ENCODE results near the gene BPIFA2. TPM values are rescaled to one million over a fixed set of nuclear protein-coding genes. Genes with fewer than 3 reads are reported as not detected.

Gene BPIFA2
- total and polyA plus RNA-seq, 2 of the 4 experiments (the other 2 are of a cell fraction) = not detected

- Histone ChIP-seq H3K4me1 (ENCODE audit: control insufficient read depth, insufficient read depth, low read length) (no peaks in the 10 kb centered on the region), H3K23ac (ENCODE audit: low read depth, low read length) (no peak overlapping the region), H2AK5ac (ENCODE audit: low read depth, low read length) (no peak overlapping the region), H3K79me1 (ENCODE audit: low read depth in 1 of 2, low read length in 2 of 2) (no peaks in the 10 kb centered on the region), H3K4me2 (ENCODE audit: low read depth, low read length) (no peak overlapping the region), H2AK9ac (replicated peaks; ENCODE audit: low read depth, low read length, poor library complexity) (no peak overlapping the region), H2BK20ac (ENCODE audit: low read depth, low read length) (no peak overlapping the region), H3K27me3 (ENCODE audit: control insufficient read depth, insufficient read depth, low read length) (no peaks in the 10 kb centered on the region), H3K56ac (ENCODE audit: extremely low read depth, insufficient read depth, low read length) (no peak overlapping the region), H2BK5ac (ENCODE audit: low read depth, low read length, poor library complexity, severe bottlenecking) (no peak overlapping the region), H3K9me3 (ENCODE audit: control insufficient read depth, insufficient read depth, low read length) (no peaks in the 10 kb centered on the region), H4K91ac (ENCODE audit: insufficient read depth, low read depth, low read length) (no peak overlapping the region), H4K8ac (ENCODE audit: low read depth in 2 of 2, low read length in 2 of 2) (no peak overlapping the region), H3K27ac (ENCODE audit: insufficient read depth, low read length) (no peak overlapping the region), H3K36me3 (ENCODE audit: control insufficient read depth, insufficient read depth, low read length) (no peaks in the 10 kb centered on the region), H2BK15ac (ENCODE audit: low read depth, low read length) (no peak overlapping the region), H3K9ac (ENCODE audit: low read depth, low read length) (no peak overlapping the region), H3K14ac (replicated peaks; ENCODE audit: low read depth, low read length) (no peak overlapping the region), H4K20me1 (ENCODE audit: insufficient read depth, low read length) (no peaks in the 10 kb centered on the region), H3K9me1 (ENCODE audit: insufficient read depth, low read length) (no peaks in the 10 kb centered on the region), H3K18ac (ENCODE audit: low read depth, low read length) (no peak overlapping the region), H3K4ac (ENCODE audit: low read depth, low read length) (no peak overlapping the region), H2BK120ac (ENCODE audit: low read depth, low read length) (no peak overlapping the region), H4K5ac (ENCODE audit: low read depth, low read length) (no peak overlapping the region), H2AFZ (replicated peaks; ENCODE audit: low read length, poor library complexity) (no peak overlapping the region), H3K4me3 (ENCODE audit: insufficient read depth, low read depth, low read length) (no peak overlapping the region)
- ATAC-seq (ENCODE audit: low read depth) = no peak
- in situ Hi-C loops (cut with MboI; ENCODE audit: low sequenced_read_pairs) = no loop called here
- dilution Hi-C loops (cut with HindIII; ENCODE audit: low sequenced_read_pairs, unreplicated experiment) = no loop called here
- no peak for TF ChIP-seq POLR2A (IDR thresholded peaks at IDR 0.05; ENCODE audit: low read depth, low read length)
- TF ChIP-seq CEBPB (IDR thresholded peaks at IDR 0.05; ENCODE audit: low read depth, low read length) = no peak
- TF ChIP-seq MXI1 (IDR thresholded peaks at IDR 0.05; ENCODE audit: borderline replicate concordance, low read depth, low read length) = no peak
- TF ChIP-seq RCOR1 (IDR thresholded peaks at IDR 0.05; ENCODE audit: insufficient replicate concordance, low read length) = no peak
- TF ChIP-seq FOS (IDR thresholded peaks at IDR 0.05; ENCODE audit: low read depth, low read length) = no peak
- TF ChIP-seq MAFK (IDR thresholded peaks at IDR 0.05; ENCODE audit: low read depth, low read length) = no peak
- no peak for TF ChIP-seq SMC3 (IDR thresholded peaks at IDR 0.05; ENCODE audit: low read depth, low read length)
- TF ChIP-seq NFE2L2 (IDR thresholded peaks at IDR 0.05; ENCODE audit: low read depth, low read length) = no peak
- no peak for TF ChIP-seq USF2 (IDR thresholded peaks at IDR 0.05; ENCODE audit: low read depth, low read length)
- TF ChIP-seq RFX5 (IDR thresholded peaks at IDR 0.05; ENCODE audit: low read depth, low read length) = no peak
- TF ChIP-seq ELK1 (IDR thresholded peaks at IDR 0.05; ENCODE audit: borderline replicate concordance, low read depth, low read length) = no peak
- no peak for TF ChIP-seq RAD21 (IDR thresholded peaks at IDR 0.05; ENCODE audit: low read length)
- TF ChIP-seq BHLHE40 (IDR thresholded peaks at IDR 0.05; ENCODE audit: low read depth, low read length) = no peak
- TF ChIP-seq MAZ (IDR thresholded peaks at IDR 0.05; ENCODE audit: borderline replicate concordance, low read depth, low read length) = no peak
- TF ChIP-seq CHD1 (IDR thresholded peaks at IDR 0.05; ENCODE audit: low read depth, low read length) = no peak
- no peak for TF ChIP-seq CTCF (conservative IDR thresholded peaks at IDR 0.05; ENCODE audit: low read depth, low read length)
- intact Hi-C loops (cut with micrococcal nuclease) = no loop called here
- CTCF ChIA-PET = no interaction called here
- POLR2A ChIA-PET (ENCODE audit: unreplicated experiment) = no interaction called here
- no TSS peak for BruUV-seq (replicated peaks)
- no CpG with 5 or more reads among the region's 3 CpGs for WGBS, 2 experiments (ENCODE audit: extremely low coverage in 2 of 2, insufficient read length in 1 of 2)
- DNase-seq = no peak
These were observed 30.8 kb upstream of the BPIFA2 start for GRCh38 chr20:33137195-33137594.

Data from IMR-90 (cell line).